Measurements from ENCODE around the gene SUFU.

Gene SUFU

GRCh38 chr10:102675666-102676533, 172.1 kb downstream of the SUFU start:
- peak; percentile 95 for DNase-seq (ENCODE audit: low read depth, low spot score)
- H3K4me3 ChIP-seq (ENCODE audit: low read depth, low read length): no peak overlapping the region
- in situ Hi-C loops (cut with HindIII; ENCODE audit: low sequenced_read_pairs): no loop called here

GRCh38 chr10:102676534-102677315, 173.0 kb downstream of the SUFU start:
- no peak for DNase-seq (ENCODE audit: low read depth, low spot score)
- H3K4me3 ChIP-seq (ENCODE audit: low read depth, low read length): no peak overlapping the region
- in situ Hi-C loops (cut with HindIII; ENCODE audit: low sequenced_read_pairs): no loop called here
- TF ChIP-seq, protein P1, sequence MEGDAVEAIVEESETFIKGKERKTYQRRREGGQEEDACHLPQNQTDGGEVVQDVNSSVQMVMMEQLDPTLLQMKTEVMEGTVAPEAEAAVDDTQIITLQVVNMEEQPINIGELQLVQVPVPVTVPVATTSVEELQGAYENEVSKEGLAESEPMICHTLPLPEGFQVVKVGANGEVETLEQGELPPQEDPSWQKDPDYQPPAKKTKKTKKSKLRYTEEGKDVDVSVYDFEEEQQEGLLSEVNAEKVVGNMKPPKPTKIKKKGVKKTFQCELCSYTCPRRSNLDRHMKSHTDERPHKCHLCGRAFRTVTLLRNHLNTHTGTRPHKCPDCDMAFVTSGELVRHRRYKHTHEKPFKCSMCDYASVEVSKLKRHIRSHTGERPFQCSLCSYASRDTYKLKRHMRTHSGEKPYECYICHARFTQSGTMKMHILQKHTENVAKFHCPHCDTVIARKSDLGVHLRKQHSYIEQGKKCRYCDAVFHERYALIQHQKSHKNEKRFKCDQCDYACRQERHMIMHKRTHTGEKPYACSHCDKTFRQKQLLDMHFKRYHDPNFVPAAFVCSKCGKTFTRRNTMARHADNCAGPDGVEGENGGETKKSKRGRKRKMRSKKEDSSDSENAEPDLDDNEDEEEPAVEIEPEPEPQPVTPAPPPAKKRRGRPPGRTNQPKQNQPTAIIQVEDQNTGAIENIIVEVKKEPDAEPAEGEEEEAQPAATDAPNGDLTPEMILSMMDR (IDR thresholded peaks at IDR 0.05; ENCODE audit: low read depth, low read length): no peak

More at GRCh38 chr10:102675666-102676533, 172.1 kb downstream of the SUFU start:
- TF ChIP-seq, protein P1 (IDR thresholded peaks at IDR 0.05; ENCODE audit: low read depth, low read length): no peak

DNA sequence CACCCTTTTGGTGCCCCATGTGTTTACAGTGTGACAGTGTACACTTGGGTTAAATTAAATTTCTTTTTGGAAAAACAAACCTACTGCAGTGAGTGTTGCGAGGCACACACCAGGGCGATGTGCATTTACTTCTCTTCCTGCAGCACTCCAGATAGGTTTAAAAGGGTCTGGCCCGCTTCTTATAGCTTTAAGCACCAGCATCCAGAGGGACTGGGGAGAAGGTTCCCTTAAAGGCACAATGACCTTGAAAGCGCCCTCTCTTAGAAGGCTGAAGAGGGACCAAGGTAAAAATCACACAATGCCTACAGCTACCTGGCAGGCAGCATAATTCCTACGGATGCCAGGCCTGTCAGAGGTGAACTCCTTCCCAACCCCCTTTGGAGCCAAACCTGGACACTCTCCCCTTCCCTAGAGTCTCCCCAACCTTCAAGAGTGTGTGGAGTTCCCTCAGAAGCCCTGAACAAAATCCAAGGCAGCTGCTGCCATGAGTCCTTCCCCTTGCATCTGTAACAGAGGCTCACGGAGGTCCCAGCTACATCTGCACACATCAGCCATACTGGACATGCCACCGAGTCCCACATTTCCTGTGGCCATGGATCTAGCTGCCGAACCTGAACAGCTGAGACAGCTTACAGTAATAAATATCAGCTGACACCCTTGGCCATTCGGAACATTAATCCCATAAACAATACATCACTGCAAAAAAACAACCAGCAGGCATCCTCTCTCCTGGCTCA, 173.7 kb downstream of the SUFU start:
- TF ChIP-seq, protein P1 (IDR thresholded peaks at IDR 0.05; ENCODE audit: low read depth, low read length): no peak
- H3K4me3 ChIP-seq (ENCODE audit: low read depth, low read length): no peak overlapping the region
- DNase-seq (ENCODE audit: low read depth, low spot score): no peak
- in situ Hi-C loops (cut with HindIII; ENCODE audit: low sequenced_read_pairs): no loop called here

DNA sequence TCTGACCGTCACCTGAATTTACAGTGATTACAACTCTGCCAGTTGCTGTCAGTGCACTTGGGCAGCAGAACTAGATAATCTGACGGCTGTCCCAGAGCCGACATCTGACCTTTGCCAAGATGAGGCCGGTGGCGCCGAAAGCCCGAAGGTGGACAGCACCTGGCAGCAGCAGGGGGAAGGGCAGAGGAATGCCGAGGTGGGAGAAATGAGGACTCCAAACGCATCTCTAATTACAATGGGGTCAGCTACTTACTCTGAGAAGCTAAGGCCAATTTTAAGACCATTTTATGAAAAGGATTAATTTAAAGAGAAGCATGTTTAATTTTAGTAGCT, 174.3 kb downstream of the SUFU start:
- in situ Hi-C loops (cut with HindIII; ENCODE audit: low sequenced_read_pairs): no loop called here
- H3K4me3 ChIP-seq (ENCODE audit: low read depth, low read length): no peak overlapping the region
- DNase-seq (ENCODE audit: low read depth, low spot score): no peak
- TF ChIP-seq, protein P1 (IDR thresholded peaks at IDR 0.05; ENCODE audit: low read depth, low read length): no peak

GRCh38 chr10:102678842-102679289, 175.1 kb downstream of the SUFU start:
- H3K4me3 ChIP-seq (ENCODE audit: low read depth, low read length): no peak overlapping the region
- in situ Hi-C loops (cut with HindIII; ENCODE audit: low sequenced_read_pairs): no loop called here
- DNase-seq (ENCODE audit: low read depth, low spot score): peak; percentile 56
- TF ChIP-seq, protein P1 (IDR thresholded peaks at IDR 0.05; ENCODE audit: low read depth, low read length): peak; percentile 82

GRCh38 chr10:102679596-102679995, 175.8 kb downstream of the SUFU start:
- no peak for DNase-seq (ENCODE audit: low read depth, low spot score)
- in situ Hi-C loops (cut with HindIII; ENCODE audit: low sequenced_read_pairs): no loop called here
- TF ChIP-seq, protein P1 (IDR thresholded peaks at IDR 0.05; ENCODE audit: low read depth, low read length): no peak
- H3K4me3 ChIP-seq (ENCODE audit: low read depth, low read length): no peak overlapping the region

All from astrocyte of the spinal cord (primary cell).